Caco-2 (cell line): ENCODE results near the gene HAND2. TPM values are rescaled to one million over a fixed set of nuclear protein-coding genes. Genes with fewer than 3 reads are reported as not detected.

Experiments
- BruUV-seq: library from RNA; stranded (reverse); fragments of 400-500 nt; replicated peaks from 2 replicates; lab custom pipeline; 2021; lab: Mats Ljungman, UMichigan
- CTCF ChIA-PET: fragments of 300-600 bp; sonication (Branson Sonifier 250); formaldehyde crosslinking; loops from one replicate; lab custom pipeline; 2022; ENCODE audit warnings: antibody characterized with exemption; lab: Charles Lee
- POLR2A ChIA-PET: fragments of 300-600 bp; sonication (Branson Sonifier 250); formaldehyde crosslinking; loops from one replicate; lab custom pipeline; 2022; ENCODE audit warnings: antibody characterized with exemption; lab: Charles Lee
- DNase-seq, 2 experiments: peaks; one replicate each; pipeline versions ENCODE4 v3.0.0 to v3.0.0-alpha.2; 2020 to 2022
- H3K27me3 ChIP-seq: replicated peaks from 2 replicates; pipeline ENCODE4 v1.6.0; 2011; ENCODE audit warnings: low read length; ENCODE audit not compliant: control insufficient read depth, insufficient read depth
- H3K36me3 ChIP-seq: 2 replicates; pipeline ENCODE4 v1.5.1; 2011; ENCODE audit warnings: low read length; ENCODE audit not compliant: control insufficient read depth, insufficient read depth
- H3K4me1 ChIP-seq: fragments of 250-450 bp; sonication (Bioruptor Pico); 2 replicates; pipeline ENCODE4 v1.5.1; 2020; ENCODE audit warnings: mild to moderate bottlenecking
- H3K4me3 ChIP-seq: 2 replicates; pipeline ENCODE4 v1.5.1; 2011; ENCODE audit warnings: low read depth, mild to moderate bottlenecking, control low read depth, low read length
- H3K9me3 ChIP-seq: fragments of 250-450 bp; sonication (Bioruptor Pico); 2 replicates; pipeline ENCODE4 v1.5.1; 2020; ENCODE audit warnings: mild to moderate bottlenecking, moderate library complexity
- H3K27ac Mint-ChIP-seq: one replicate; pipeline ENCODE4 v1.8.0; 2022; ENCODE audit warnings: mixed read lengths; ENCODE audit not compliant: unreplicated experiment
- H3K27me3 Mint-ChIP-seq: one replicate; pipeline ENCODE4 v1.8.0; 2022; ENCODE audit warnings: mixed read lengths; ENCODE audit not compliant: insufficient read depth, unreplicated experiment
- H3K36me3 Mint-ChIP-seq: one replicate; pipeline ENCODE4 v1.8.0; 2022; ENCODE audit warnings: mild to moderate bottlenecking, mixed read lengths; ENCODE audit not compliant: insufficient read depth, unreplicated experiment
- H3K4me1 Mint-ChIP-seq: one replicate; pipeline ENCODE4 v1.8.0; 2022; ENCODE audit warnings: low read depth, mixed read lengths; ENCODE audit not compliant: unreplicated experiment
- H3K4me3 Mint-ChIP-seq: one replicate; pipeline ENCODE4 v1.8.0; 2022; ENCODE audit warnings: mild to moderate bottlenecking, moderate library complexity, mixed read lengths; ENCODE audit not compliant: unreplicated experiment
- H3K9me3 Mint-ChIP-seq: one replicate; pipeline ENCODE4 v1.8.0; 2022; ENCODE audit warnings: mixed read lengths; ENCODE audit not compliant: unreplicated experiment
- CTCF ChIP-seq, 2 experiments: fragments of 200-600 bp in 1 of 2; IDR thresholded peaks; 1 replicate in 1 of 2; 2 replicates in 1 of 2; pipeline versions ENCODE4 v1.5.1 to v1.8.0; 2011 to 2022; ENCODE audit warnings: antibody characterized with exemption in 1 of 2, control low read depth in 1 of 2, inconsistent platforms in 1 of 2, low read depth in 1 of 2, low read length in 1 of 2, mild to moderate bottlenecking in 1 of 2, moderate library complexity in 1 of 2; ENCODE audit not compliant: insufficient read depth in 1 of 2, severe bottlenecking in 1 of 2, unreplicated experiment in 1 of 2
- intact Hi-C: fragments of 100-400 bp; cut with micrococcal nuclease; formaldehyde crosslinking; loops from one replicate; pipeline ENCODE4 v1.10.0; 2022; ENCODE audit not compliant: unreplicated experiment
- total RNA-seq: library from RNA; stranded (reverse); gene quantifications from 2 replicates; pipeline ENCODE4 v1.2.3, GENCODE V29; 2022

HAND2 gene
- total RNA-seq, 1 experiment from 2014 or later: not detected

GRCh38 chr4:173532725-173533511 is 2.9 kb upstream of the HAND2 start:
- Histone ChIP-seq H3K27me3 (no peaks in the 10 kb centered on the region), H3K4me1 (no peaks in the 10 kb centered on the region), H3K36me3 (no peaks in the 10 kb centered on the region), H3K9me3 (no peaks in the 10 kb centered on the region), H3K4me3 (no peak overlapping the region)
- Mint-ChIP-seq H3K9me3 (no peaks in the 10 kb centered on the region), H3K27ac (no peak overlapping the region), H3K27me3 (peaks cover 16% of the 10 kb centered on the region), H3K4me1 (no peaks in the 10 kb centered on the region), H3K36me3 (no peaks in the 10 kb centered on the region), H3K4me3 (no peak overlapping the region)
- DNase-seq: no peak
- TF ChIP-seq CTCF (IDR thresholded peaks at IDR 0.05; ENCODE audit: insufficient read depth in 1 of 2, low read depth in 1 of 2, low read length in 1 of 2, severe bottlenecking in 1 of 2, unreplicated experiment in 1 of 2): no peak
- CTCF ChIA-PET: no interaction called here
- intact Hi-C loops: loop anchor here (10.0 kb wide), 1 partner anchor 202 kb away; no protein-coding TSS in a partner anchor
- no TSS peak for BruUV-seq
- POLR2A ChIA-PET: no interaction called here

- no peak for TF ChIP-seq CTCF (IDR thresholded peaks at IDR 0.05; ENCODE audit: insufficient read depth in 1 of 2, low read depth in 1 of 2, low read length in 1 of 2, severe bottlenecking in 1 of 2, unreplicated experiment in 1 of 2)
- ChIA-PET POLR2A (no interaction called here), CTCF (no interaction called here)
- H3K9me3 Mint-ChIP-seq: no peaks in the 10 kb centered on the region
- BruUV-seq: no TSS peak
- peaks cover 12% of the 10 kb centered on the region for H3K27me3 Mint-ChIP-seq
- no peaks in the 10 kb centered on the region for H3K27me3 ChIP-seq
- H3K4me3 Mint-ChIP-seq: no peak overlapping the region
- H3K4me1 ChIP-seq: no peaks in the 10 kb centered on the region
- H3K4me3 ChIP-seq: no peak overlapping the region
- no peak overlapping the region for H3K27ac Mint-ChIP-seq
- H3K36me3 Mint-ChIP-seq: no peaks in the 10 kb centered on the region
- no peaks in the 10 kb centered on the region for H3K9me3 ChIP-seq
- intact Hi-C loops: loop anchor here (10.0 kb wide), 1 partner anchor 203 kb away; no protein-coding TSS in a partner anchor
- no peak for DNase-seq
- H3K4me1 Mint-ChIP-seq: no peaks in the 10 kb centered on the region
- H3K36me3 ChIP-seq: no peaks in the 10 kb centered on the region
Observed at GRCh38 chr4:173531086-173531965, 1.3 kb upstream of the HAND2 start.

- no peaks in the 10 kb centered on the region for H3K27me3 ChIP-seq
- ChIA-PET CTCF (no interaction called here), POLR2A (no interaction called here)
- Mint-ChIP-seq H3K36me3 (no peaks in the 10 kb centered on the region), H3K27ac (no peak overlapping the region), H3K4me1 (no peaks in the 10 kb centered on the region), H3K9me3 (no peaks in the 10 kb centered on the region), H3K27me3 (peaks cover 10% of the 10 kb centered on the region), H3K4me3 (no peak overlapping the region)
- TF ChIP-seq CTCF (IDR thresholded peaks at IDR 0.05; ENCODE audit: insufficient read depth in 1 of 2, low read depth in 1 of 2, low read length in 1 of 2, severe bottlenecking in 1 of 2, unreplicated experiment in 1 of 2): no peak
- H3K36me3 ChIP-seq: no peaks in the 10 kb centered on the region
- no TSS peak for BruUV-seq
- no peak overlapping the region for H3K4me3 ChIP-seq
- no peak for DNase-seq
- no peaks in the 10 kb centered on the region for H3K4me1 ChIP-seq
- no peaks in the 10 kb centered on the region for H3K9me3 ChIP-seq
- intact Hi-C loops: loop anchor here (10.0 kb wide), 1 partner anchor 204 kb away; no protein-coding TSS in a partner anchor
Observed at GRCh38 chr4:173530326-173531085, 477 bp upstream of the HAND2 start.
